Dedifferentiated amniotic fluid mesenchymal stem cell (primary cell): ENCODE data around the gene FAM89A.

Experiments used
- DNase-seq: peaks from one replicate; pipeline ENCODE4 v3.0.0-alpha.2; 2016; ENCODE audit errors: extremely low spot score

The FAM89A gene

GRCh38 chr1:231040019-231040799 lies at the start of gene FAM89A:
TSS of gene FAM89A (minus strand) at chr1:231040254. CDS start at chr1:231040211, 43 bp downstream.
- DNase-seq: no peak

- no peak for DNase-seq
These were observed 44.3 kb upstream of the FAM89A start for GRCh38 chr1:231084353-231084752.

GRCh38 chr1:231079163-231079562 lies 39.1 kb upstream of the FAM89A start:
- DNase-seq: no peak

GRCh38 chr1:231078250-231078649 lies 38.2 kb upstream of the FAM89A start:
- no peak for DNase-seq

GRCh38 chr1:231076802-231077201 lies 36.7 kb upstream of the FAM89A start:
- no peak for DNase-seq

GRCh38 chr1:231075497-231075896 lies 35.4 kb upstream of the FAM89A start:
- no peak for DNase-seq

GRCh38 chr1:231075020-231075419 lies 35.0 kb upstream of the FAM89A start:
- no peak for DNase-seq

GRCh38 chr1:231074046-231074445 lies 34.0 kb upstream of the FAM89A start:
- DNase-seq: no peak

GRCh38 chr1:231073331-231073730 lies 33.3 kb upstream of the FAM89A start:
- no peak for DNase-seq

- no peak for DNase-seq
These were observed 32.5 kb upstream of the FAM89A start for GRCh38 chr1:231072502-231073094.

GRCh38 chr1:231072041-231072440 lies 32.0 kb upstream of the FAM89A start:
- no peak for DNase-seq

- DNase-seq: no peak
These were observed 30.8 kb upstream of the FAM89A start for GRCh38 chr1:231070758-231071444.

GRCh38 chr1:231069333-231069732 lies 29.3 kb upstream of the FAM89A start:
- DNase-seq: no peak

GRCh38 chr1:231068762-231069161 lies 28.7 kb upstream of the FAM89A start:
- no peak for DNase-seq

- DNase-seq: no peak
These were observed 25.6 kb upstream of the FAM89A start for GRCh38 chr1:231065510-231066241.

- DNase-seq: no peak
These were observed 24.4 kb upstream of the FAM89A start for GRCh38 chr1:231064418-231064817.

GRCh38 chr1:231063331-231063730 lies 23.3 kb upstream of the FAM89A start:
- no peak for DNase-seq

- DNase-seq: no peak
These were observed 22.6 kb upstream of the FAM89A start for GRCh38 chr1:231062500-231063270.

GRCh38 chr1:231059566-231060193 lies 19.6 kb upstream of the FAM89A start:
- no peak for DNase-seq

GRCh38 chr1:231058416-231059109 lies 18.5 kb upstream of the FAM89A start:
- DNase-seq: no peak
